Nucleus accumbens (tissue), 56 donors: Measurements from ENCODE around the gene SELP.

Experiments
- DNase-seq, 56 donors: peaks; one replicate each; lab custom pipeline; 2025; lab: John Stamatoyannopoulos, UW

Gene SELP

DNA sequence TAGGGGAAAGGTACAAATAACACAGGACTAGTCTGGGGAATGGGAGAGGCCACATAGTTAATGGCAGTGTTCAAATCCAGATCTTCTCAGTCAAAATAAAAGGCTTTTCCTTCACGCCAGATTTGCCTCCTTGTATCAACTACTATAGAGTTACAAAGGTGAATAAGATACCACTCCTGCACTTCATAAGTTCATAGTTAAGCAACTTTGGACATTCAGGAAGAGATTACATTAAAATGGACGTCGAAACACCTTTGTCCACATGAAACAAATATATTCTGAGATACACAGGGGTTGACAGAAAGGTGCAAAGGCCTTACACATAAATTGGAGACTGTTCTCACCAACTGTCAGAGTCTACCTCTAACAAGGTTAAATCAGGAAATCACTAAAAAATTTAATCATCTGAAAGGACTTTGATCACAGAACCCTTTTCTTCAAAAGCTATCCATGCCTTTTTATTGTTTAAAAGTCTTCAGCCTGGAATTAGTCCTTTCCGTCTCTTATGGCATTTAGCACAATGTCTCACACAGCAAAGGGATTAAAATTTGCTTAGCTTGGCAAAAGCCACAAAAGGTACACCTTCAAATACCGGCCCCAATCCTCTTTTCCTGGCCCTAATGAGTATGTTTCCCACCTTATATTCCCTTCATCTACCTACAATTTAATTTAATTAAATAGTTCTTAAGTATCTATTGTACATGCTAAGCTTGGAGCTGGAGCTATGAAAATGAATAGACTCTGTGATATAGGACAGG, 51.8 kb downstream of the SELP start:
- DNase-seq, result no peak

DNA sequence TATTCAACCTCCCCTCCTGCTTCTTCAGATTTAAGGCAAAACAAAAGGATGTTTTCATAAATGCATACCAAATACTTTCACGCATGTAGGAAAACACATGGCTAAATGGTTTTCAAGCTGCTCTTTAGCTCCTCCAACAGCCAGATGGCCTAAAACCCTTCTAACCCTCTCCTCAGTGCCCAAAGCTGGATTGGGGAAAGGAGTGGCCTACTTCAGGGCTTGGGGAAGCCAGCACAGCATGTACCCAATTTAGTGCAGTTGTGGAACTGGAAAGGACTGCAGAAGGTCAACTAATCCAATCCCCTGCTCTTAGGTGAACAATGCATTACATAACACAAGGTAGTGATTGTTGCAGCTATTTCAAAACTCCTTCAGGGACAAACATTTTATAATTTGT, 53.0 kb downstream of the SELP start:
- DNase-seq, result no peak

DNA sequence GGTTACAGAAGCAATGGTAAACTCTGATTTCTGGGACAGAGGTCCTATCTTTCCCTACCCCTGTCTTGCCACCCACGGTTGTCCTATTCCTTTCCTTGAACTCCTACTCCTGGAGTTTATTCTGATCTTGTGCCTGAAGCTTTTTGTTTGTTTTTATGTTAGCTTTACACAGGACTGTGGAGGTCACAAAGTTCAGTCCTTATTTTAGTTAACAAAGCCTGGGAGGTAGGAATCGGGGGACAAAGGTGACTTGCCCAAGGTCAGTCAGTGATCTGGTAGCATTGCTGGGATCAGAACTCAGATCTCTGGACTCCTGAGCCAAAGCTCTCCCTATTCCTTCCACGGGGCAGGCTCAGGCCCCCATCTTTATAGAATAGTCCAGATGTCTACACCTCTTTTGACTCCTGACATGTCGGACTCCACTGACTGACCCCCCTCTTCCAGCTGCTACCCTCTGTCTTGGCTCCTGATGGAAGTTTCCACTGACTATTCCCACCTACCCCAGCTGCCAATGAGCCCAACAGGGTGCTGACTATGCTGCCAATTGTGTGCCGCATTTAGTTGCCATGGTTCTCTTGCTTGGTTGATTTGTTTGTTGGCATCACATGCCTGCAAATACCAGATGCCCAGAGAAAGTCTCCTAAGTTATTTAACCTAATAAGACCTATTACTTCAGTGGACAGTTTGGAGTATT, 53.5 kb downstream of the SELP start:
- DNase-seq, result peak in 7 of 56 donors; percentile 0 to 3 (median 1)

DNA sequence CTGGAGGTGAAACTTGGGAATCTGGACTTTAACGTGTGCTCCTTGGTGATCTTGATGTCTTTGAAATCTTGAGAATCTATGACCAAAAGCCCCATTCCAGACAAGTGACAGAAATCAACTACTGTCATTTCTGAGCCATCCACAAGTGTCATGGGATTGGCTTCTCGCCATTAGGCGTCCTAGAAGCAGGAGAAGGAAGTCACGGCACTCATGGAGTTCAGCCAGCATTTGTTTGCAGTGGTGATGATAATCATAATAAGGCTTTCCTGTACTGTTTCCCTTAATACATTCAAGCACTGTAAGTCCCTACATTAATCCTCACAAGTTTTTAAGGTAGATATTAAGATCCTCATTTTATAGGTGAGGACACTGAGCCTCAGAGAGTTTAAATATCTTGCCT, 55.6 kb downstream of the SELP start:
- DNase-seq, result no peak

DNA sequence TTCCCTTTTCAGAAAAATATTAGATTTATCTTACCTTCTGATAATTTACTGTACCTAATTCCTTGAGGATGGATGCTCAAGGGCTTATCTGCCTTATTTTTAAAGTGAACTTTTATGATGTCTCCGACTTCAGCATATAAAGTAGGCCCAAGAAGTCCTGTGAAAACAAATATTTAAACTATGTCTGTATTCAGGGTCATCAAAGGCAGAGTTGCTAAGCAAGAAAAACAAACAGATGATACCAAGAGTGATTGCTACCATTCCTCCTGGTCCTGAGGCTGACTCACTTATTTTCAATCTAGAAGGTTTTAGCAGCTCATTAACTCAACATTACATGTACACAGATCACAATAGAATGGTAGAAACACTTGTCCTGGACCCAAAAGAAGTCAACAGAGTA, 57.7 kb downstream of the SELP start:
- DNase-seq, result no peak

DNA sequence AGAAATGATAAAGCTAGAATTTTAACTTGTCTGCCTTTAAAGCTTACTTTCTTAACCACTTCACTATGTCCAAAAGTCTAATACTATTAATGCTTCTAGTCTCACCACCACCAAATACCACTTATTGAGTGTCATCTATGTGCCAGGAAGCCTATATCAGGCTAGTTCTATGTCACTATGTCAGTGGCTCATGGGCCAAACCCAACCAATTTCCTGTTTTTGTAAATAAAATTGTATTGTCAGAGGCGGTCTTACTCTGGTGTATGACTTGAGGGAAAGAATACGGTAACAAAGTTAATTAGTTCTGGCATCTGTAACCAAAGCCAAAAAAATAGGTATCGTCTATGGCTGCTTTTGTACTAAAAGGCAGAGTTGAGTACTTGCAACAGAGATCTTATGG, 58.5 kb downstream of the SELP start:
- DNase-seq, result no peak

DNA sequence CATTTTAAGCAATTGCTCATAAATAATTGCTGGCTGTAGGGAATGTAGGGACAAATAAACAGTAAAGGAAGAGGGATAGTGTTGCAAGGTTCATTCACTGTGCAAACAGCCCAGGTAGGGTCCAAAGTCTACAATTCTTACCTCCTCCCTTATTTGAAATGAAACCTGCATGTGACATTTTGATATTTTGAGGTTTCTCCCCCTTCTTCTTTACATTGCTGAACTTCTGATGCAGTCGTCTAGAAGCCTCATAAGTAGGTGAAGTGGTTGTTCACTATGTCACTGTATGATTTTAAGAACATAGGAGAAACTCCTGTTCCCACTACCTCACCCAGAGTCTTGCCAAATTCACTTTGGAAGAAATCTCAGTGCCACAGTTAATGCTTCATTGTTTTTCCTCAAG, 59.8 kb downstream of the SELP start:
- no peak for DNase-seq

DNA sequence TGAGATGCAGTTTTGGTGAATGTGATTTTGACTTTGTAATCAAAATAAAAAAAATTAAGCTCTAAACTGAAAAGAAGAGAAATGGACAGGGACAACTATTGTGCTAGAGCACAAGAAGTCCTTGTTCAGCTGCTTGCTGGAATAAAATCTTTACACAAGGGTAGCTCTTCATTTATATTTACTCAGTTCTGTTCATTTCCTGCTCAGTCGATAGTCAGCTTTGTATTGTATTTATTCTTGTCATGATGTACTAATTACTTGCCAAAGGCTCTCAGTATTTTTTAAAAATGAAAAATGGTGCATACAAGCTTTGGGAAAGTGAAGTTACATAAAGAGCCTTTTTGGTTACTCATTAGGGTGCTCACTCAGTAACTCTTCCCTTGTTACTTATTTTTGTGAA, 61.4 kb downstream of the SELP start:
- no peak for DNase-seq

DNA sequence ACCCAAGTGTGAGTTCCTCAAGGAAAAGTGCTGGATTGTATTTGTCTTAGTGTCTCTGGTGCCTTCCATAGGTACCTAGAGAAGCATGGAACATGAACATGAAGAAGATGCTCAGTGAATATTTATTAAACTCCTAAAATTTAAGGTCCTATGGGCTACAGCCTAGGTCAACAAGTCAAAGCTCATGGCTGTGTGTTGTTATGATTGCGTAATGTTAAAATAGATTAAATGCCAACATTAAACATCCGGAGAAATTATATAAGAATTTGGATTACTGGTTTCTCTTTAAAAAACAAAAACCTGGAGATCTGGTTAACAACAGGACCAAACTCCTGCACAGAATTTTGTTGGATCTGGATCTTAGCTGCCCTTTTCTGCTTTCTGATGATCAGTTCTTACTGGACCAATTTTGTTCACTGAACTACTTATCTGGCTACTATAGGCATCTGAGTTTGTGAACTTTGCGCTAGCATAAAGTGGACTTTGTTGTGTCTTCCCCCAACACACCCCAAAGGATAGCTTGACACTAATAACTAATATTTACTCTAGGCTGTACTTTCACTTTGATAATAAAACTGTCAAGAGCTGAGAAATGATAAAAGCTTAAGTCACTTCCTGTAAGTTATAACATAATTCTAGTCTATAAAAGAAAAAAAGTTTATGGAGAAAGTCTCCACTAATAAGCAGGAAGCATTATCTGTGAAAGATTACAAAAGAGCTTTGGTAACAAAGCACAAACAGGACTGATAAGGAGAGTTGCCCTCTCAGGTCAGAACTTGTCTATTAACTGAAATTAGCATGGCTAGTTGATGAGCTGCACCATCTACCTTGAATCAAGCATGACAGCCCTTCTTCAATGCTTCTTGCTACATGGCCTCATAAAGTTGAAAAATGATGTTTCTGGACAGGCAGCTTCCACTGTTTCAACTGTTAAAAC, 64.3 kb downstream of the SELP start:
- no peak for DNase-seq

DNA sequence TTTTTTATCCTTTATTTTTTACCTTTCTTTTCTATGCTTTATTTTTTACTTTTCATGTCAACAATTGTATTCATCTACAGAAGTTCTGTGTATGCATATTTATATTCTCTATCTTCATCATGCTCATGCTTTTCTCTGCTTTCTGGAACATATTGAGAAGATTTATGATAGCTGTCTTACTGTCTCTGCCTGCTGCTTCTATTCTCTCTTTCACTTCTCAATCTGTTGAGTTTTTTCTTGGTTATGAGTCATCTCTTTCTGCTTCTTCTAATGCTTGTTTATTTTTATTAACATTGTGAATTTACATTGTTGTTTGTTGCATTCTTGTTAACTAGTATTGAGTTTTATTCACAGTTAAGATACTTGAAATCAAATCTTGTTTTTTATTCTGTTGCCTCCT, 66.3 kb downstream of the SELP start:
- no peak for DNase-seq

DNA sequence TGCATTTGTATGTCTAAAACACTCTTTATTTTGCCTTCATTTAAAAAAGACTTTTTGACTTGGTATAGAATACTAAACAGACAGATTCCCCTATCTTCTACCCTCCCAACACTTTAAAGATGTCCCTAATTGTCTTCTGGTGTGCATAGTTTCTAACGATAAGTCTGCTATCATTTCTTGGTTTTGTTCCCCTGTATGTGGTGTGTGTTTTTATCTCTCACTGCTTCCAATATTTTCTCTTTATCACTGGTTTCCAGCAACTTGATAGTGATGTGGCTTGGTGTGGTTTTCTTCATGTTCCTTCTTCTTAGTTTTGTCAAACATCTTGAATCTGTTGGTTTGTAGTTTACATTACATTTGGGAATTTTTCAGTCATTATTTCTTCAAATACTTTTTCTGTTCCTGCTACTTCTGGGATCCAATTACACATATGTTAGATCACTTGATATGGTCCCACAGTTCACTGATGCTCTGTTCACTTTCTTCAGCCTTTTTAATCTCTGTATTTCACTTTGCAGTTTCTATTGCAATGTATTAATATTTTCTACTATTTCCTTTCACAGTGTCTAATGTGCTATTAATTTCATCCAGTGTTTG, 66.8 kb downstream of the SELP start:
- no peak for DNase-seq

DNA sequence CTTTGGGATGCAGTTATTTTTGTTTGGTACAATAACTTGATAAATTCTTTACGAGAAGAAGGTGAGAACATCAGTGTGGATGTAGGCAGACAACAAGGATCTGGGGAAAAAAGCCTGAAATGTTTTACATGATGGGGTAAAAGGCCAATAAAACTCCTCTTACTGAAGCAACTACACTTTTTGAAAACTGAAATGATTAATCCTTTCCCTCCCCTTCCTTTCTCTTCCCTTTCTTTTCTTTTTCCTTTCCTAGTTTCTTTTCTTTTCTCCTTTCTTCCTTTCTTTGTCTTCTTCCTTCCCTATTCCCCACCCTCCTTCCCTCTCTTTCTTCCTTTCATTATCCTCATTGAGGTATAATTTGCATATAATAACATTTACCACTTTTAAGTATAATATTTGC, 68.2 kb downstream of the SELP start:
- DNase-seq, result no peak

DNA sequence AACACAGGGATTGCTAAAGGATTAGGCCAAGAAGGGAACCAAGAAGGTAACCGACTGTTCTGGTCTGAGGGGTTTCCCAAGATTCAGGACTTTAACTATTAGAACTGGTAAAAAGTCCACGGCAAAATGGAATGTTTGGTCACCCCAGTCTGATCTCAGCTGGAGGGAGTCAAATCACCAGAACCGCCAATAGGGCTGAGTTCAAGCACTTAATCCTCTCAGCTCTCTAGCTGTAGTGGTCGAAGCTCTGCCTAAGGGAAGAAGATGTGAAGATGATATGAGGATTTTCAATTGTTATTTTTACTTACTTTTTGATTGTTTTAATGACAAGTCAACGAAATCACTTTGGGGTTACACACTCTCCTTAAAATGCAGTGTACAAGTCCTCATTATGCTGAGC, 72.8 kb downstream of the SELP start:
- no peak for DNase-seq

DNA sequence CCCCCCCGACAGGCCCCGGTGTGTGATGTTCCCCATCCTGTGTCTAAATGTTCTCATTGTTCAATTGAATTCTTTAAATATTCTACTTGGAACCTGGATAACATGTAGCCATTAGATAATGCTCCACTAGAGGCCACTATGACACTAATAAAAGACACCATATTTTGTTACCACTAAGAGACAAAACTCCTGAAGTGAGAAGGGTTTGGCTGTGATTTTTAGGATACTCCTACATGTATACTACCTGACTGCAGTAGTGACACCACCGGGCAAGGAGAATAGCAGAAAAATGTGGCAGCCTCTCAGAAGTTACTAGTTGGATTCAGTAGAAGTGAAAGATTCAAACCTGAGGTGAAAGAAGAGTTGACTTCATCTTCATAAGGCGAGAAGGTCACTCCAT, 79.6 kb downstream of the SELP start:
- DNase-seq, result peak in 1 of 56 donors; percentile 1

DNA sequence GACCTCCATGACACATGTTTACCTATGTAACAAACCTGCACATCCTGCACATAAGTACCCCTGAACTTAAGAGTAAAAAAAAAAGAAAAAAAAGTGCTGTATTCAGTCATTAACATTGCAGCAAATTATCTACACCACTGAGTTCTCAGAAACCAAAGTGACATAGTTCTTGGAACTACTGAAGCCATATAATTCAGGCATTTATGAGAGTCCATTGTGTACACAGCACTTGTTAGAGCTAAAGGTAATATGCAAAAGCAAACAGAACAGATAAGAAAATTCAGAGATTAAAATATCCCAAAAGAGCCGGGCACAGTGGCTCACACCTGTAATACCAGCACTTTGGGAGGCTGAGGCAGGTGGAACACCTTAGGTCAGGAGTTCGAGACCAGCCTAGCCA, 81.6 kb downstream of the SELP start:
- no peak for DNase-seq

DNA sequence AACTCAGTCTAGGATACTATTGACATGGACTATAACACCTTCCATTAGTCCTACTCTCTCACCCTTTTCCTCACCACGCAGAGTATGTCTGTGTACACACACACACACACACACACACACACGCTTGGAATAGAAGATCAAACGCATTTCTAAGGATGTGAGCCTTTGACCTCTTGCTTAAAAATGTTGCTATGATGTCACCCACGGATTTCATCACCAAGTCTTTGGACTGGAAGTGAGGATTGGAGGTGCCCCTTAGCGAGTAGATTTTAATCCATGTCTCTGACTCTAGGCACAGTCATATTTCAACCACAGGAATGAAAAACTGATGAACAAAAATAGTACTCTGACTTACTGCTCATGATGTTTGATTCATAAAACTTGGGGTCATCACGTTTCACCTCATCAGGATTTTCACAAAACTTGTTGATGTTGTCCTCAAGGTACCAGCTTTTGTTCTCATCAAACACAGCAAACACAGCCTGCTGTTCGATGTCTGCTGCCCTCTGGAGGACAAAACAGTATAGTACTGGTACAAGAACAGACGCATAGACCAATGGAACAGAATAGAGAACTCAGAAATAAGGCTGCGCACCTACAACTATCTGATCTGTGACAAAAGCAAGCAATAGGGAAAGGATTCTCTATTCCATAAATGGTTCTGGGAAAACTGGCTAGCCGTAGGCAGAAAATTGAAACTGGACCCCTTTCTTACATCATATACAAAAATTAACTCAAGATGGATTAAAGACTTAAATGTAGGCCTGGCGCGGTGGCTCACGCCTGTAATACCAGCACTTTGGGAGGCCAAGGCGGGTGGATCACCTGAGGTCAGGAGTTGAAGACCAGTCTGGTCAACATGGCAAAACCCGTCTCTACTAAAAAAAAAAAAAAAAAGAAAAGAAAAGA, 83.6 kb downstream of the SELP start:
- peak in 34 of 56 donors; percentile 1 to 69 (median 19) for DNase-seq

DNA sequence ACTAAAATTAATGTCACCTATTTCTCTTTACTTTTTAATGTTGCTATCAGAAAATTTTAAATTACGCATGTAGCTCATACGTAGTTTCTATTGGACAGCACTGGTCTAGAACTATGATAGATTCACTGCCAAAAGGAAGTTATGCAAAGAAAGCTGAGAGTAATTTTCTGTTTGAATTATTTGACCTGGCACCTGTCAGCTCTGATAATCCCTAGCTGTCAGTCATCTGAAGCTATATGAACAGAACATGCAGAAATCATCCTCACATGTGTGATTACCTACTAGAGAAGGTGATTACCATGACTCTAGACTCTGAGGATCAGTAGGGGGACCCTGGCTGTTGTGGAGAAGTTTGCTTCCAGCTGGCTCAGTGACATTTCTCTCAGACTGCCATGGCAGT, 84.5 kb downstream of the SELP start:
- no peak for DNase-seq

DNA sequence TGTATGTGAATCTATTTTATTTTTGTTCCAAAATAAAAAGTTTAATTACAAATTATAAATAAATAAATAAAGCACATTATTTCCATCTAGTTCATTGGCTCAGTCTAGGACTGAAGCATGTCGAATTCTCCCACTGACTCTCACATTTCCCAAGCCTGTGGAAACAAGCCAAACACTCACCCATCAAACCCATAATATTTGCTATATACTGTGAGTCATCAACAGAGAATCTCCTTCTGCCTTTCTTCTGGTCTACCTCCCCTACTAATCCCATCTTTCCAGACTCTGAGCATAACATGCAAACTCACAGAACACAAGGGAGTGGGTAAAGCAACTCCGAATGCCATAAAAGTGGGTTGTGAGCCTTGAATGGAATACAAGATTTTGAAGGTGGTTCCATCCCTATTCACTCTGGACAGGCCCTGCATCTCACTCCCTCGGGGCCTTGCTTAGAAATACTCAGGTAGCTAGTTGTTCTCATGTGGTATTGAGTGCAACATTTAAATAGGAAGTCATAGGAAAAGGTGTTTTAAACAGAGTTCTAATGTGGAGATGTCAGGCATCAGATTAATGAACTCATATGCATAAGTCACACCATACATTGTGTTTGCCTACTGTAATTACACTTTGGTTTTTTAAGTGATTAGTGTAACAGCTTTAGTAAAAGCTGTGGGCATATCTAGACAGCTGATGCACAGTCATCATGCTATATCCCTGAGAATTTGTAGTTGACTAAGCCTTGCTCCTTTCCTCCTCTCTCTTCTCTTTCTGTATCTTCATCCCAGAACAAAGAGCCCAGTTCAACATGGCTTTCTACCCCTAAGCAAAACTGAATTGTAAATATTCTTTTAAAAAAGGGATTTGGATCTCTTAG, 90.7 kb downstream of the SELP start:
- no peak for DNase-seq
